GM19035 (cell line): ENCODE results near the gene TMEM185A.
"Not testable (repeated sequence)": the region's sequence is repeated elsewhere in the genome, so short reads cannot be mapped to it uniquely, and the experiment has no call there.

Experiments
- ATAC-seq: cut with Tn5 transposase; IDR thresholded peaks from one replicate; pipeline ENCODE4 v1.9.1; 2021; ENCODE audit not compliant: unreplicated experiment

The TMEM185A gene

DNA sequence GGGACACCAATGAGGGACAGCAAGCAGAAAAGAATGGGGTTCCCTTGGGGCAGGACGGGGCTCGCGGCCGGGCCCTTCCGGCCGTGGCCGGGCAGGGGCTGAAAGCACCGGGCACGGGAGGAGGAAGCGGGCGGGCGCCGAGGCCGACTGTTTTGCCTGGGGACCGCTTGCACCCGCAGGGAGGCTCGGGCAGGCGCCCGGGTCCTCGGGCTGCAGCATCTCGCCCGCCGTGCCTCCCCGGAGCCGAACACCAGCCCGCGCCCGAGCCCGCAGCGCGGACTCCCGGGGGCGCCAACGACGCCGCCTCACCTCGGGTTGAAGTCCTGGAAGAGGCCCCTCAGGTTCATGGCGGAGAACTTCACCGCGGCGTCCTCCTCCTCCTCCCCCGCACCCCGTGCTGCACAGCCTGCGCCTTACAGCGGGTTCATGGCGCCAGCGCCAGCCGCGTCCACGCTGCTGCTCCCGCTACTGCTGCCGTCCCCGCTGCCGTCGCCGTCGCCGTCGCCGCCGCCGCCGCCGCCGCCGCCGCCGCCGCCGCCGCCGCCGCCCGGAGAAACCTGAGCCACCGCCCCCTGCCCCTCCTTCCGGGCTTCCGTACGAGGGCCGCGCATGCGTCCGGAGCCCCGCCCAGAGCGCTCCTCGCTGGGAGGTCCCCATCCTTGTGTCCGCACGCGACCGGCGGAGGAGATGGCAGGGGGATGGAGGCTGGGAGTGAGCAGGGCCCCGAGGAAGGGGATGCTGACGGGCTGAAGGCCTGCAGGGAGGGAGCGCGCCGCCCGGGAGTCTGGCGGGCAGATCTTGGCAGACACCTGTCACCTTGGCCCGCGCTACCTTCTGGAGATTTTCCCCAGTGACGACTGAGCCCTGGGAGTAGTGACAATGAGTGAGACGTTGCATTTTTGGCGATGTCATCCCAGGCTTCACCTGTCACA is at the start of gene TMEM185A:
TMEM185A (minus strand) TSS at position 559 of the 932 bp plus-strand sequence; CDS start at position 347, 212 bp downstream.
- ATAC-seq = peak; percentile 97

DNA sequence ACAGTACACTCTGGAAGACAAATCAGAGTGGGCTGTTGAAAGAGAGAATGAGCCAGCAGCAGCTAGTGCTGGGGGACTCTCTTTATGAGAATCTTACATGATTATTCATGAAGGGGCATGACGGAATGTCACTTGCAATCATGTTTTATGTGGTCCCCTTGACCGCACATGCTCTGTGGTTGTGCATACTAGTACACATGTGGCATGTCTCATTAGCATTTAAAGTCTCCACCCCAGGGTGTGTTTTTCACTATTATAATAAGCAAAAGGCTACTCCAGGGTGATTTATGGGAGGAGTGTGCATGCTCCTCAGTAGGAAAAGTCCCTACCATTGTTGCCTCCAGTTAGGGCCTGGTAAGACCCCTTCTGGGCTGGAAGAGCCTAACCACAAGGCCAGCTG is 49.6 kb upstream of the TMEM185A start:
- no peak for ATAC-seq

DNA sequence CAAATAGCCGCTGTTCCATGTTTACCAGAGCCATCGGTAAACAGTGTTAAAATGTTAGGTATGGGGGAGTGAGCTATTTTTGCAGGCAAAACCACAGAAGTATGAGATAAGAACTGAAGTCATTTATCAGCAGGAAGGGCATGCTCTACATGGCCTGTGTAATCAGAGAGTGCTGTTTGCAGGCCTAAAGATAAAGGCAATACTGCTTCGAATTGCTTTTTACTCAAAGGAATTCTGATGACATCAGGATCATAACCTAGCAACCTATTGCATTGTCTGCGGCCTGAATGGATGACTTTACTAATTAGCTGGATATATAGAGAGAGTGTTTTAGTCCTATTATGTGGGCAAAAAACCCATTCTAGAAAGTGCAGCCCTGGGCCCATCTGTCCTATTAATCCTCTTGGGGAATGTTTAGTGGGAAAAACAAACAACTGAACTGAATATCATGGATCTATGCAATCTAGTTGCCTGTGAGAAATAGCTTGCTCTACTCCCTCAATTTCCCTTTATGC is 47.6 kb upstream of the TMEM185A start:
- not testable (repeated sequence) for ATAC-seq

- ATAC-seq = not testable (repeated sequence)
These were observed 44.0 kb upstream of the TMEM185A start for GRCh38 chrX:149675554-149675953.

- ATAC-seq = not testable (repeated sequence)
These were observed 43.5 kb upstream of the TMEM185A start for GRCh38 chrX:149675088-149675487.

GRCh38 chrX:149660613-149661012 is 29.0 kb upstream of the TMEM185A start:
- ATAC-seq = not testable (repeated sequence)

DNA sequence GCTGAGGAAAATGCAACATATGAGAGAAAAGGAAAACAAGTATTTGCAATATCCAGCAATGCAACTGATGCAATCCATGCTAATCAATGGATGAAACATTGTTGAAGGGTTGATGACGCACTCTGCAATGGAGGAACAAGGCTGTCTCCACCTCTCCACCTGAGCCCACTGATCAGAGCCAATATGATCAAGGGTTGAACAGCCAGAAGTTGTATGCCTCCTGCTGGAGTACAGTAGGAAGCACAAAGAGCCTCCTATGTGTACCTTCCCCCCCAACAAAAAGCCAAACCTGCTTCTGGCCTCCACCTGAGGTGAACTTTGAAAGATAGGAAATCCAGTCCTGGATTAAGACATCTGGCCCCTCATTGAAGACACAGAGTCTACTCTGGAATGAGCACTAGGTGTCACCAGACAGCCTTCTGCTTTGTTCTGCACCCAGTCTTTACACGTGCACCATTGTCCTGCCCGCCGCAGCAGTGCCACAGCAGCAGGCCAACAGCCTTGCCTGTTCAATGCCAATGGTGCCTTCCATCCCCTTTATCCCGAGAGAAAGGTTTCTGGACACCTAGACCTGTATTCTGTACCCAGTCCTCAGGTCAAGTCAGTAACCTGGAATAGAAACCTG is 24.8 kb upstream of the TMEM185A start:
- not testable (repeated sequence) for ATAC-seq

DNA sequence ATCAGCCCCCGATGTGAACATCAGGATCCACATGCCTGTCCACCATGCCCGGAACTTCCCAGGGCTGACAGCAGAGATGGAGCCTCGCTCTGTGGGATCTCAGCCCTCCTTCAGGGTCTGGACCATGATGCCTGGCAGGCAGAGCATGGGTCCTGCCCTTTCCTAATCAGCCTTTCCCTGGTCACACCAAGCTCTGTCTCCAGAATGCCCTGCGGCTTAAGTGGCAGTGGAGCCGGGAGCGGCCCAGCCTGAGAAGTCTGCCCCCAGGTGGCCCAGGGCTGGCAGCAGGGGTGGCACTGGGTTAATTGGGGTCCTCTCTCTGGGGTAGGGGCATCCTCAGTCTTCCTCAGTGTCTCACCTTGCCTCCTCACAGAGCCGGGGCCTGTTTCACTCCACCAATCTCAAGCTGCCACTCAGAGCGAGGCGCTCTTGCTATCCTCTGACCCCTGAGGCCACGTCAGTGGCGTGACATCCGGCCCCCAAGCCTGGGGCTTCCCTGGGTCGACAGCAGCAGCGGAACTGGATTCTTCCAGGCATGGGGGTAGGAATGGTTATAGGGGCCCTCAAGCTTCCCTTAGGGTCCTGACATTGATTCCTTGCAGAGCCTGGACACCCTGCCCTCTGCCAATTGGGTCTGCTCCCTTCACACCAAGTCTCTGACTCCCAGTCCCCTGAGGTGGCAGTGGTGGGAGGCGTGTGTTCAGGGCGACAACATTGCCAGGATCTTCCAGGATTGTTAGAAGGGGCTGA is 20.8 kb upstream of the TMEM185A start:
- no peak for ATAC-seq

DNA sequence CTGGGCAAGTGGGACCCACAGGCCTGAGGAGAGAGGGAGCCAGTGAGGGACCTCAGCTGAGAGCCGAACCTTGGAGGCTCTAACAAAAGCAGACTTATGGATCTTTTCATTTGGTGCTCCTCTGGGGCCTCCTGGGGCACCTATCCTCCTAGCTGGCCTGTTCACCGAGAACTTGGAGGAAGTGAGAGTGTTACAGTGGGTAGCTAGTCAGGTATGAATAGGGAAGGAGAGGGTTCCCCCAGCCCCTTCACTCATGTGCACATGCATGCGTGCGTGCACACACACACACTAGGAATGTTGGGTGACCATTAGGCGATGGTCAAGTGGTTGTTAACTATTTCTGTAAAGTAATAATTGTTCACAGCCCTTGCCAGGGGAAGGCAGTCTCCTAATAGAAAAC is 18.6 kb upstream of the TMEM185A start:
- no peak for ATAC-seq

DNA sequence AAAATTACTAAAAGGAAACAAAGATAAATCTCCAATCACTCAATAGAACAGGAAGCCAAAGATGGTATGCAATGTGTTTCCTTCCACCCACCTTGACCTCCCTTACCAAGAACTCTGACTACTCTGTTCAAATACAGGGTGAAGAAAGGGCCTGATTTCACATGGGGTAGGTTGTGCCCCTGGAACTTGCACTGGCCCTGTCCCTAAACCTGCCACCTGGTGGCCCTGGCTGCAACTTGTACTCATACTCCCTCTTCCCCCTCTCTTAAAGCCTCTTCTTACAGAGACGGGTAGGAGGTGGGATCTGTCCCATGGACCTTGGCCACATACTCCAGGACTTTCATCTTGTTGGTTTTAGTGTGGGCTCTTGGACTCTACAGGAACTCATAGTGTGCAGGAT is 17.3 kb upstream of the TMEM185A start:
- no peak for ATAC-seq

- no peak for ATAC-seq
These were observed 15.9 kb upstream of the TMEM185A start for GRCh38 chrX:149647505-149647904.

DNA sequence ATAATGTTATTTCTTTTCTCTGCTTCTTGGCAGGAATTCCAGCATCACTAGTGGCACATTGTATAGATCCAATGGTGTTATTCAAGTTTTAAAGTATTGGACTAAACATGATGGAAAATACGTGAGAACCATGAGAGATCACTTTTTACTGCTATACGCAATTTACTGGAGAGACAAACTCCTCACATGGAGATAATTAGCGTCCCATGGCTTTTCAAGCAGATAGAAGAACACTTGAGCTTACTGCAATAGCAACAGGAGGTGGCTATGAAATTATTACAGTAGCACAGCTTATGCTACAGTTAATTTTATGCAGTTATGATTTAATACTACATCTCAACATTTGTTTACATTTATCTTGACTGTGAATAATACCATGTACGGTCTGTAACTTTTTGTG is 11.9 kb upstream of the TMEM185A start:
- ATAC-seq = no peak

DNA sequence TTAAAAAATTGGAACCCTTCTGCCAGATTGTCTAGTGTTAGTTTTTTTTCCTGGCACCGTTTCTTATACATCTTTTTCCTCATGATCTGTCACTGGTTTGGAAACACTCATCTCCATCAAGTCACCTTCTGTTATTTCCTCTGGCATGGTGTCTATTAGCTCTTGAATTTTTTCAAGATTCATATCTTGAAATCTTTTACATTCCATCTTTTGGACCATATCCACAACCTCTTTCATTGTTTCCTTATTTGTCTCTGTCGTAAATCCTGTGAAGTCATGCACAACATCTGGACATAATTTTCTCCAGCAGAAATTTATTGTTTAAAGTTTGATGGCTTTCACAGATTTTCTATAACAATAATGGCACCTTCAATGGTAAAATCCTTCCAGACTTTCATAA is 10.2 kb upstream of the TMEM185A start:
- no peak for ATAC-seq

GRCh38 chrX:149641432-149641831 is 9.8 kb upstream of the TMEM185A start:
- ATAC-seq = no peak

GRCh38 chrX:149639568-149639967 is 8.0 kb upstream of the TMEM185A start:
- ATAC-seq = no peak

- no peak for ATAC-seq
These were observed 7.3 kb upstream of the TMEM185A start for GRCh38 chrX:149638860-149639259.

DNA sequence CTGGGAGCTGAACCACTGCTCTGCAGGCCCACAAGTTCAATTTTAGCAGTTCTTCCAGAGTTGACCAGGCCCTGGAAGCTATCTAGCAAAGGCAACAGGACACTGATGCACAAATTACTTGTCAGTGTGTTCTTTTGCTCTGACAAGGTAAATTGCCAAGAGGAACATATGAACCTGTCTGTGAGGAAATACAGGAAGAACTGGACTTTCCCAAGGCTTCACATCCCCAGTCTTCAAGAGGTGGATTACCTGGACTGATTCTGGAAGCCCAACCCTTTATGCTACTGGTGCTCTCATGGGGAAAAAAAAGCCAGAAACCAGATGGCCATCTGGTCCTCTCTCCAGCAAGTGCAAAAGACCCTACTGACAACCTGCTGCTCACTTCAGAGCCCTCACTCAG is 1.9 kb upstream of the TMEM185A start:
- no peak for ATAC-seq

- no peak for ATAC-seq
These were observed 835 bp downstream of the TMEM185A start for GRCh38 chrX:149630681-149631233.

- no peak for ATAC-seq
These were observed 1.7 kb downstream of the TMEM185A start for GRCh38 chrX:149629730-149630387.

- no peak for ATAC-seq
These were observed 2.8 kb downstream of the TMEM185A start for GRCh38 chrX:149628768-149629167.
